Endothelial cell of hepatic sinusoid (primary cell): ENCODE measurements around the gene PSMD11.

Source experiments
- in situ Hi-C: cut with HindIII; loops from 2 replicates; pipeline ENCODE4 v1.10.0; 2017; ENCODE audit warnings: low sequenced_read_pairs

PSMD11 gene

DNA sequence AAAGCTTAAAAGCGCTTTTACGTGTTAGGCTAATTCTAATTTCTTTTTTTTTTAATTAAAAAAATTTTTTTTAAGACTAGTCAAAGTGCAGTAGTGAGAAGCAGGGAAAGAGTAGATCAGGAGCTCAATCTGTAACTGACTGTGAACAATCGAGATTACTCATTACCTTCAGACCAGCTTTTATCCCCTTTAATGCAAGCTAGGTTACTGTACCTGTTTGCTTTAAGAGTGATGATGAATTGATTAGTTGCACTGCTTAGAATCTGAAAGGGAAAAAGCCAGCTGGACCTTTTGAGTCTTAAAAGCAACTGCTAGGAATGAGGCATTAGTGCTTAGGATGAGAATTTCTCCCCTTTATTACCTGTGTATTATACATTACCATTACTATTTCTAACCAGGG is 19.0 kb downstream of the PSMD11 start:
- in situ Hi-C loops = loop anchor here (5.0 kb wide), 2 partner anchors 89 to 294 kb away; no protein-coding TSS in a partner anchor

- in situ Hi-C loops = loop anchor here (5.0 kb wide), 2 partner anchors 88 to 293 kb away; no protein-coding TSS in a partner anchor
Measured at GRCh38 chr17:32464374-32464773, 20.1 kb downstream of the PSMD11 start.

DNA sequence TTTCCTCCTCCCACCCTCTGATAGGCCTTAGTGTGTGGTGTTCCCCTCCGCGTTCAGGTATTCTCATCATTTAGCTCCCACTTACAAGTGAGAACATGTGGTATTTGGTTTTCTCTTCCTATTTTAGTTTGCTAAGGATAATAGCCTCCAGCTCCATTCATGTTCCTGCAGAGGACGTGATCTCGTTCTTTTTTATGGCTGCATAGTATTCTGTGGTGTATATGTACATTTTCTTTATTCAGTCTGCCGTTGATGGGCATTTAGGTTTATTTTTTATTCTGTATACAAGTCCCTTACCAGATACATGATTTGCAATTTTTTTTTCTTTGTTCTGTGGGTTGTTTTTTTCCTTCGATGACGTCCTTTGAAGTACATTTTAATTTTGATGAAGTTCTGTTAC is 23.6 kb downstream of the PSMD11 start:
- in situ Hi-C loops = no loop called here

DNA sequence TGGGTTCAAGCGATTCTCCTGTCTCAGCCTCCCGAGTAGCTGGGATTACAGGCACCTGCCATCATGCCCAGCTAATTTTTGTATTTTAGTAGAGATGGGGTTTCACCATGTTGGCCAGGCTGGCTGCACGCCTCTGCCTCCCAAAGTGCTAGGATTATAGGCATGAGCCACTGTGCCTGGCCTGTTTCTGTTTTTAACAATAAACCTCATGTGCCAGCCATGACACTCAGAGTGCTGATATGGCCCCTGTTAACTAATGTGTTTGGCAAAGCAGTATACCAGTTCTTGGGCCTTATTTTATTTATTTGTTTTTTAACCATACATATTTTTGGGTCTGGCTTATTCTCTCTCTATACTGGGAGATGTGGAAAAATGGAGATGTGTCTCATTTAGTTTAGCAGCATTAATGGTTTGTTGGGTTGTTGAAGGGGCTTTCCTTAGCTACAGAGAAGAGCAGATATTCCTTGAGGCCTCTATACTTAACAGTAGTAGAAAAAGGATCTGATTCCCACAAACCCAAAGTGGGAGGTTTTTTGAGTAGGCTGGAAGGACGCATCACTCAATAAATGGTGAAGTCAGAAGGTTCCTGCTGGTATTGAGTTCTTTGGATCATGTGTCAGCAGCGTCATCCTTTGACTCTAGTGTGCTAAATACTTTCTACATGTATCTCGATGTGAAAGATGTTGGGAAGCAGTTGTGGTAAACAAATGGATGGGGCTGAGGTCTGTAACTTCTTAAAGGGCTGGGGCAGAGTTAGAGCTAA is 26.3 kb downstream of the PSMD11 start:
- in situ Hi-C loops = no loop called here

- in situ Hi-C loops = no loop called here
Measured at GRCh38 chr17:32471652-32472051, 27.3 kb downstream of the PSMD11 start.

GRCh38 chr17:32475258-32475657 is 30.9 kb downstream of the PSMD11 start:
- in situ Hi-C loops = no loop called here

DNA sequence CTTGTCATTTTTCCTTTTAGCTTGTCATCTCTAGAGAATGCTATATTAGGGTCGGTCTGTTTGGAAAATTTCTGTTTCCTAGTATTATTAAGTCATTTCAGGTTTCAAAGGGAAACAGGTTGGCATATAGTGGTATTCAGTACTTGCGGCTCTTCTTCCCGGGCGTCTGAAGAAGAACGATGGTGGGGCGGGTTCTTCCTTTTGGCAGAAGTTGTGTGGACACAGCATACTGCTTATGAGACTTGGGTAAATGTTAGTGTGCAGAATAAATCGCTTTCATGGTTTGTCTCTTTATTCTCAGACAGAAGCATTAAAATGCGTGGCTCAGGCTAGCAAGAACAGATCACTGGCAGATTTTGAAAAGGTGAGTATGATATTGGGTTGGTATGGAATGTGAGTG is 32.9 kb downstream of the PSMD11 start:
- in situ Hi-C loops = no loop called here

GRCh38 chr17:32479074-32479617 is 34.8 kb downstream of the PSMD11 start:
- in situ Hi-C loops = no loop called here

- in situ Hi-C loops = no loop called here
Measured at GRCh38 chr17:32481193-32481592, 36.9 kb downstream of the PSMD11 start.

- in situ Hi-C loops = no loop called here
Measured at GRCh38 chr17:32482568-32483320, 38.4 kb downstream of the PSMD11 start.

GRCh38 chr17:32483451-32484019 is 39.2 kb downstream of the PSMD11 start:
- in situ Hi-C loops = no loop called here

DNA sequence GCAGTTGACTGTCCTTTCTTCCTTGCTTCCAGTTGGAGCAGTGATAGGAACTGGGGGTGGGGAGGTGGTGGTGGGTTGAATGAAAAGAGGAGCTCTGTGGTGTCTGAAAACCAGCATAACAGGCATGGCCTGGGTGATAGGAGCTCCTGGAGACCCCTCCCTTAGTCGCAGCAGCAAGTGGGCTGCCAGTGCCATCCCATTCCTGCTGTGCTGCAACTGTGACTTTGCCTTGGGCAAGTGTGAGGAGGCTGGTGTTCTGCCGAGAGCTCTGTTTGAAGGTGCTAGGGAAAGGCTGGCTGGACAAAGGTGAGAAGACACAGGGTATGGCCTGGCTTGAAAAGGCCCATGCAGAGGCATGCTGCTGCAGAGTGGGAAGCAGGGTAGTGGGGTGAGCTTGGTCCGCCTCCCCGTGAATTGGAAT is 39.7 kb downstream of the PSMD11 start:
- in situ Hi-C loops = no loop called here

DNA sequence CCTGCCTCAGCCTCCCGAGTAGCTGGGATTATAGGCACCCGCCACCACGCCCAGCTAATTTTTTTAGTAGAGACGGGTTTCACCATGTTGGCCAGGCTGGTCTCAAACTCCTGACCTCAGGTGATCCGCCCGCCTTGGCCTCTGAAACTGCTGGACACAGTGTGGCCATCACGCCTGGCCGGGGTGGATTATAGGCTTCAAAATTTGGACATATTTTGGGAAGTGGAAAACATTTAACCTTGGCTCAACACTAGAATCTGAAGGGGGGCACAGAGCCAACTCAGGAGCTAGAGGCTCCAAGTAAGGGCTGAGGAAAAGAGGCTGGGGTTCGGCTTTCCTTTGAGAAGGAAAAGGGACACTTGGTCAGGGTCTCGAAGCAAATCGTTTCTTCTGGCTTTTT is 40.3 kb downstream of the PSMD11 start:
- in situ Hi-C loops = no loop called here

DNA sequence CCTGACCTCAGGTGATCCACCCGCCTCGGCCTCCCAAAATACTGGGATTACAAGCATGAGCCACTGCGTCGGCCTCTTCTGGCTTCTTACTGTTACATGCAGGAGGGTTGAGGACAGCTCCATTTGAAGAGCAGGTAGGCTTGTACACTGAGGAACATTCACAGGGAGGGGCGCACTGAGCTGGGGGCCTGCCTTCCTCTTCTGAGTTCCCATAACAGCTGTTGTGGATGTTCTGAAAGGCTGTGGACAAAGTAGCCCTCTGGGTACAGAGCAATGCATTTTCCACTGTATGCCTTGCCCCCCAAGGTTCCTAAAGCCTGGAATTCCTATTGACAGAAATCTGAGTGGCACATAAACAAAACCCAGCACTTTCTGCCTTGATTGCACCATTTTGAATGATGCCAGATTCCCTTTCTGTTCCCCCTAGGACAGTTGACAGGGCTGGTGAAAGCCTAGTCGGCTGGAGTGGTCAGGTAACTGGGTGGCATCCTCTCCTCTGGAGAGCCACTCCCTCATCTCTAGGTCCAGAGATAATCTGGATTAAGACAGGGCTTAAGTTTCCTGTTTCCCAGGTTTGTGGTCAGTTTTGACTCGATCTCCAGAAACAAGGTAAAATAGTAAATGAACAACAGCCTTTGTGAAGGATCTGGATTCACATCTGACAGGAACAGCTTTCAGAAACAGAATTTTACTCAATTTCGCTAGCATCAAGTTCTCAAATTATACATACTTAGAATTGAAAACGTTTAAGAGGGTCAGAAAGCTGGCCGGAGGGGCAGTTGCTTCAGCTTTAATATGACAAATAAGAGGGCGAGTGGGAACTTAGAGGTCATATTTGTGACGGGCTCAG is 41.2 kb downstream of the PSMD11 start:
- in situ Hi-C loops = no loop called here

DNA sequence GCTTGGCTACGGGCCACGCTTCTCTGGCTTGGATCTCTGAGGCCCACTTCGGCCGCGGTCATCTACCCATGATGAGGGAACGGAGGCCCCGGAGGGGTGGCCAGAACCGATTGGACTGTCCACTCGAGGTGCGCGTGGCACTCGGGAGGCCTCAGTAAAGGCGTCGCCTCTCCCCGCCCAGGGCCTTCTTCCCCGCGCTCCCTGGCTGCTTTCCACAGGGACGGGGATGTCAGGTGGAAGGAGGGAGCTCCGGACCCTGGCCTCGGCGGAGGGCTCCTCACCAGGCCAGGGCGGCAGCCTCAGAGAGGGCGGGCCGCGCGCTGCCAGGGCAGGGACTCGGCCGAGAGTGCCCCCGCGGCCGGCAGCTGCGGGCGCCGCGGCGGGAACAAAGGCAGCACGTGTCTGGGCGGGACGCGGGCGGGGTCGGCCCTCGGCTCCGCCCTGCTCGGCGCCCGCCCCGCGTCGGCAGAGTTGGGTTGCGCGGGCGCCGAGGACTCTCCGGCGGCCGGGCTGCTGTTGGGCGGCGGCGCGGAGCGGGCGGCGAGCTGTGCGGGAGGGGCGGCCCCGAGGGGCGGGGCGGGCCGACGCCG is 41.9 kb downstream of the PSMD11 start:
- in situ Hi-C loops = no loop called here

- in situ Hi-C loops = no loop called here
Measured at GRCh38 chr17:32486701-32487472, 42.6 kb downstream of the PSMD11 start, which contains the start of gene CDK5R1. TSS of gene CDK5R1 (plus strand) at chr17:32486993. CDS start at chr17:32487621, 628 bp downstream.

GRCh38 chr17:32487473-32488176 is 43.3 kb downstream of the PSMD11 start:
- in situ Hi-C loops = no loop called here

DNA sequence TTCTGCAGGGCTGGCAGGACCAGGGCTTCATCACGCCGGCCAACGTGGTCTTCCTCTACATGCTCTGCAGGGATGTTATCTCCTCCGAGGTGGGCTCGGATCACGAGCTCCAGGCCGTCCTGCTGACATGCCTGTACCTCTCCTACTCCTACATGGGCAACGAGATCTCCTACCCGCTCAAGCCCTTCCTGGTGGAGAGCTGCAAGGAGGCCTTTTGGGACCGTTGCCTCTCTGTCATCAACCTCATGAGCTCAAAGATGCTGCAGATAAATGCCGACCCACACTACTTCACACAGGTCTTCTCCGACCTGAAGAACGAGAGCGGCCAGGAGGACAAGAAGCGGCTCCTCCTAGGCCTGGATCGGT is 43.9 kb downstream of the PSMD11 start:
- in situ Hi-C loops = no loop called here
